ENCODE results near the gene MNX1.

Gene MNX1

GRCh38 chr7:157001920-157002818 lies 8.3 kb downstream of the MNX1 start:
- DNase-seq, result no peak

GRCh38 chr7:157000741-157001653 lies 9.5 kb downstream of the MNX1 start:
- DNase-seq, result no peak

GRCh38 chr7:156999958-157000726 lies 10.3 kb downstream of the MNX1 start:
- no peak for DNase-seq

DNA sequence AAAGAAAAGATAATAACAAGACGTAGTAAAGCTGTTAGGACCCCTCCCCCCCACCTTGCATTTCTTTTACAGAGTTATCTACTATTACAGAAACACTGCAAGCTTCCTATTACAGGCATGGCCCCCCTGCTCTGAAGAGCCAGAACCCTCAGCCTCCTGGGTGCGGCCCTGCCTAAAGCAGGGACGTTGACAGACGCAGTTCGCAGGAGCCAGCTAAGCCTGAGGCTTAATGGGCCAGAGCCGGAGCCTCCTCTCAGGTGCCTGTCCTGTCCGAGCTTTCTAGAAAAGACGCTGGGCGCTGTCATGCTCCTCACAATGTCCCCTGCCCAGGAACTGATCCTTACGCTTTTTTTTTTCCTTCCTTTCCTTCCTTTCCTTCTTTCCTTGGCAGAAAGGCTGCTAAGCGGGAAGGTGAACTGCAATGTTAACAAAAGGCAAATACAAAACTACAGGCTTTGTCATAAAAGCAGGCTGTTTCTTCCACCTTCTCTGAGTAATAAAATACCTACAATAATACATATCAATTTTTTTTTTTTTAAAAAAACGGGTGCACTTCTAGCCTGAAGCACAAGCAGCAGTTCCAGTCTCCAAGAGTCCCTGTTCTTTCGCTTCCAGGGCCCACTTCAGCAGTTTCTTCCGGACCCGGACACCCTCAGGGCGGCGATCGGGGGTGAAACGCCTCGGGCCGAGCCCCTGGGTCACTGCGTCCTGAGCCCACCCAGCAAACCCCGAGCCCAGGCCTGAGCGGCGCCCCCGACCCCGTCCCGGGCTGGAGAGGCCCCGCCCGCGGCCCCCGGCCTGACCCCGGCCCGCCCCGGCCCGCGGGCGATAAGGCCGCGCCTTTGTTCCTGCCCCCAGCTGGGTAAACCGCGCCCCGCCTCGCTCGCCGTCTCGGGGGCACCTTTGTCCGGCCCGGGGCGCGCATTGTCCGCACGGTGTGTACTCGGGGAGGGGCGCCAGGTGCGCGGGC lies 11.2 kb downstream of the MNX1 start:
- DNase-seq, result no peak

- no peak for DNase-seq
Measured at GRCh38 chr7:156994417-156994816, 16.0 kb downstream of the MNX1 start.

GRCh38 chr7:156993925-156994235 lies 16.6 kb downstream of the MNX1 start:
- no peak for DNase-seq

GRCh38 chr7:156993021-156993924 lies 17.2 kb downstream of the MNX1 start:
- no peak for DNase-seq

DNA sequence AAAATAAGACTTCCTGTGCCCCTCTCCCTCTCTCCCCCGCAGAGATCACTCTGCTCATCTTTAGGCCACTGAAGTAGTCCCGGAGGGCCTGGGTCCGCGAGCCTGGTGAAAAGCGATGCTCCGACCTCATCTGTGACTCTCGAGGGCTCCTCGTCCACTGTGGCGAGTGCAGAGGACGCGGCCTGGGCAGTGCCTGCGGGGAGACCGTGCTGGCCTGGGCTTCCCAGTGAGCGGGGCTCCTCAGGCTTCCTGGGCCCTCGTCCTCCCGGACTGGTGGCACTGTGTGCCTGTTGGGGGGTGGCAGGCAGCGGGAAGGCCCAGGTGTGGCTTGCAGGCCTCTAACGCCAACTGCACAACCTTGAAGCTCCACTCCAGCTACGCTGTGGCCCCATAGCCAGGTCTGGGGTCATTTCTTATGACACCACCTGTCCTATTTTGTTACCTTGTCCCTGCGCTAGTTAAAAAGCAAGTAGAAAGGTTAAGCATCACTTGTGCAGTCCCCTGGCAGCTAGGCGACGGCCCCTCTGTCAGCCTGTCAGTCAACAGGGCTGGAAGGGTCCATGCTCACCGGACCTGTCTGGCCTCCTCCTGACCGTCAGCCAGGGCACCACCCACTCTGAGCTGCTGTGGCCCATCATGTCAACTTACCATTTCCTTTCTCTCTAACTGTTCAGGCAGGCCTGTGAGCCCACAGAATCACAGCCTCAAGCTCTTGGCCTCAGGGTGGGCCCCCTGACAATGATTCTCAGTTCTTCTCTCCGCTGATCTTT lies 20.5 kb downstream of the MNX1 start:
- no peak for DNase-seq

DNA sequence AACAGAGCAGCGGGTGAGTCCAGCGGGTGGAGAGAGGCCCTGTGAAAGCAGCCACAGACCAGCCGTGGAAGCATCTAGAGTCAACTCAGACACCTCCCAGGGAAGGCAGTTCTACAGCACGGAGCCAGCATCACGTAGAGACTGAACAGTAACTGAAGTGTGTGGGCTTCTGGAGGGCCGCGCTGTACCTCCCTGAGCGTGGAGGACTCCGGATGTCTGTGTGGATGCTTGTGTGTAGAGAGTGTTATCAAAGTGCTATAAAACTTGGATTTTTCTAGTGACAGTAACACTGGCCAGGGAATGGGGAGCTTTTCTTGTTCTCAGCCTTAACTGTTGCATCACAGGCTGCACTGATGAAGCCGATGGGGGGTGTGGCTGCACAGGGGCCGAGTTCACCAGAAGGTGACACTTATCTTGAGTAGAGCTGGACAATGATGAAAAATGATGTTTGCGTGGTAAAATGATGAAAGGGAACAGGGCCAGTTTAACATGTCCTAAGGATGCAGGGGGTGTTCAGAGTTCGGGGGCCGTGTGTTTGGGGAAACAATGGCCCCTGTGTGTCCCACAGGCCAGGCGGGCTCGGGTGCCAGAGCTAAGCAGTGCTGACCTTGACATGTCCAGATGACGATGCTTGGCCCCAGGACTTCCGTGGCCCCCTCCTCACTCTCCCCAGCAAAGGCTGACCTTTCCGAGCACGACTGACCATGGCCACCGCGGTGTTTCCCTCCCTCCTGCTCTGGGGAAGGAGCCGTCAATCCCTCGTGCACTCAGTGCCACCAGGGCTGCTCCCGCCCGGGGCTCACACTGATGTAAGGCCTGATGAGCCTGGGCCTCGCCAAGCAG lies 21.9 kb downstream of the MNX1 start:
- DNase-seq, result no peak

DNA sequence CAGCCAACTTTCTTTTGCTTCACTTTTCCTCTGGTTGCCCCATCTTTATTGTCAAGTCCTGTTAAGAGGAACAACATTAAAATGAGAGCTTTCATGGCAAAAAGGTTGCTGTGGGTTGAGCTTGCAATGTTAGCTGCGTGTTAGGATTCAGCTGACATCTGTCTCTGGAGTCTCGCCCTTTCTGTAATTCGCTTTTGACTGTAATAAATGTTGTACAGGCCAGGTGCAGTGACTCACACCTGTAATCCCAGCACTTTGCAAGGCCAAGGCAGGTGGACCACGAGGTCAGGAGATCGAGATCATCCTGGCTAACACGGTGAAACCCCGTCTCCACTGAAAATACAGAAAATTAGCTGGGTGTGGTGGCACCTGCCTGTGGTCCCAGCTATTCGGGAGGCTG lies 24.1 kb downstream of the MNX1 start:
- DNase-seq, result no peak

DNA sequence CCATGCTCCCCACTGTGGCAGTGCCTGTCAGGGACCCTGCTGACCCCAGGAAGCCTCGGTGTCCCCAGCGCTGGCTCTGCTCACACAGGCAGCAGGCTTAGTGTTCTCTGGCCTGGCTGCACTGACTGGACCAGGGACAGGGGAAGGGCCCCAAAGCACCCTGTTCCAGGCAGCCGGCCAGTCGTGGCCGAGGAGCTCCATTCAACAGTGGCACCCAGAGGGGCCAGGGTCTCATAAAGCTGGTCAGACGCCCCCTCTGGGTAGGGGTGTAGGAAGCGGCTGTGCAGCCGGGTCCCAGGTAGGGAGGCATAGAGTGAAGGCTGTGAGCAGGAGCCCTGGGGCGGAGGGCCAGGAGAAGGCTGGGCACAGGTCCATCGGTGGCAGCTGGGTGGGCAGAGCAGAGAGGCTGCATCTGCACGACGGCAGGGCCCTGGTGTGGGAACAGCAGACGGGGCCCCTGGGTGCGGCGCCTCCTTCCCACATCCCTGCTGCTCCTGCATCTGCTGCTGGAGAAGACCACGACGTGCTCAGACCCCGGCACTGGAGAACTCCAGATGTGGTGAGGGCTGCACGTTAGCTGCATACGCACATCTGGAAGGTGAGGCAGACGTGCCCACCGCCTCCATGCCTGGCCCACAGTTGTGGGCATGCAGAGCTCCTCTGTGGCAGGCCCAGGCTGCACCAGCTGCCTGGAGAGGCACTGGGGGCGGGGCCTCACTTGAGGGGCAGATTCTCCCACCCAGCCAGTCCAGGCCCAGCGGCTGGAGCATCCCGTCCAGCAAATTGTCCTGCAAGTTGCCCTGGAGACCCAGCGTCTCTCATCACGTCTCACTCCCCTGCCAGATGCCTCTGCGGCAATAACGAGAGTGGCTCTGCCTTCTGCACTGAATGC lies 25.1 kb downstream of the MNX1 start:
- DNase-seq, result no peak

DNA sequence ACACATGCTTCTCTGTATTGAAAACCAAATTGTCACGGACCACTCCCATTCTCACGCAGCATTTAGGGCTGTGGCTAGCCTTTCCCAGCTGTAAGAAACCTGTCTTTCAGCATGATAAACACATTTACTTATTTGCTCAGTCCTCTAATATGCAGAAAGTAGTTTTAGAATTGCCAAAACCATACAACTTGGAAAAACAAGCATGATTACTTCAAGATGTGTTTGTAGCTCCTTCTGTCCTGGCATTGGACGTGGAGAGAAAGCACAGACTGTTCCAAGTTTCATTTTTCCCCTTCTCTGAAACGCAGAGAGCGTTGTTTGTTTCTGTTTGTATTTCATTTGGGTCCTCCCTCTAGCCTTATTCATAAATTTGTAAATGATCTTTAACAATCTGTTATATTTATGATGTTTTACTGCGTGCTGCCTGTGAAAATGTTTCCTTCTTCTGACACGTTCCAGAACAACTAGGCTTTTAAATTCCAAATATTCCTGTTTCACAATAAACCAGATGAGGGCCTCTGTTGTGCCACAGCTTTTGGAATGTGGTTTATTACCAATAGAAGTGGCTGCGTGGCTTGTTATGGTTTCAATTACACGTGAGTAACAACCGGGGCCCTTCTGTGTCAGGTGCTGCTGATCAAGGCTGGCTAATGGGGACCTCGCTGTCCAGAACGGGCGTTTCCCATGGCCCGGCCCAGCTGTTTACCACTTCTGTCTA lies 26.1 kb downstream of the MNX1 start:
- no peak for DNase-seq

GRCh38 chr7:156979711-156980110 lies 30.8 kb downstream of the MNX1 start:
- no peak for DNase-seq

DNA sequence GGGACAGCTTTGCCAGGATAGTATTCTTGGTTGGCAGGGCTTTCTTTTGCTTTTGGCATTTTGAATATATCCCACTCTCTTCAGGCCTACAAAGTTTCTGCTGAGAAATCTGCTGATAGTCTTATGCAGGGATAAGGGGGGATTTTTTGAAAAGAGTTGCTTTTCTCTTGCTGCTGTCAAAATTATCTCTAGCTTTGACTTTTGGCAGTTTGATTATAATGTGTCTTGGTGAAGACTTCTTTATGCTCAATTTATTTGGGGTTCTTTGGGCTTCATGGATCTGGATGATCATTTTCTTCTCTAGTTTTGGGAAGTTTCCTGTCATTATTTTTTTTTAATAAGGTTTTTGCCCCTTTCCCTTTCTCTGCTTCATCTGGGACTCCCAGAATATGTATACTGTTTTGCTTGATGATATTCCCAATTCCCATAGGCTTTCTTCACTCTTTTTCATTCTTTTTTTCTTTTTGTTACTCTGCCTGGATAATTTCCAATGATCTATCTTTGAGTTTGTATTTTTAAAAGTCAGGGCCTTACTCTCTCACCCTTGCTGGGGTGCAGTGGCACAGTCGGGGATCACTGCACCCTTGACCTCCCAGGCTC lies 31.4 kb downstream of the MNX1 start:
- no peak for DNase-seq

- no peak for DNase-seq
Measured at GRCh38 chr7:156975620-156976019, 34.8 kb downstream of the MNX1 start.

DNA sequence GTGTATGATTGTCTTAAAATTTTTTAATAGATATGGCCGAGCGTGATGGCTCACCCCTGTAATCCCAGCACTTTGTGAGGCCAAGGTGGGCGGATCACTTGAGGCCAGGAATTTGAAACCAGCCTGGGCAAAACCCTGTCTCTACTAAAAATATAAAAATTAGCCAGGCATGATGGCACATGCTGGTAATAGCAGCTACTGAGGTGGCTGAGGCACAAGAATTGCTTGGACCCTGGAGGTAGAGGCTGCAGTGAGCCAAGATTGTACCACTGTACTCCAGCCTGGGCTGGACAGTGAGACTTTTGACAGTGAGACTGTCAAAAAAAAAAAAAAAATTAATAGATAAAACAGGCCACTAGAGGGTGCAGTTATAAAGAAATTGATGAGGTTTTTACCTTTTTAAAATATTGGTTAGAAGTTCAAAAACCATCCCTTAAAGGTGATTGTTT lies 40.5 kb downstream of the MNX1 start:
- DNase-seq, result no peak

GRCh38 chr7:156968183-156968582 lies 42.3 kb downstream of the MNX1 start:
- no peak for DNase-seq

Measured in T-helper 1 cell (primary cell).